ENCODE measurements around the gene MMRN2.

Gene MMRN2

GRCh38 chr10:86970162-86970981, 13.0 kb upstream of the MMRN2 start:
- peak; percentile 86 for DNase-seq (ENCODE audit: low spot score)

- peak; percentile 50 for DNase-seq (ENCODE audit: low spot score)
These were observed 12.1 kb upstream of the MMRN2 start for GRCh38 chr10:86969421-86970041.

- DNase-seq (ENCODE audit: low spot score), result no peak
These were observed 11.6 kb upstream of the MMRN2 start for GRCh38 chr10:86968994-86969355.

- DNase-seq (ENCODE audit: low spot score), result peak; percentile 52
These were observed 11.0 kb upstream of the MMRN2 start, which contains the start of gene ADIRF for GRCh38 chr10:86968271-86968993. ADIRF (plus strand) TSS chr10:86968482; CDS start chr10:86968545, 63 bp downstream.

GRCh38 chr10:86967481-86967941, 10.1 kb upstream of the MMRN2 start:
- no peak for DNase-seq (ENCODE audit: low spot score)

- no peak for DNase-seq (ENCODE audit: low spot score)
These were observed 8.7 kb upstream of the MMRN2 start for GRCh38 chr10:86965986-86966654.

- DNase-seq (ENCODE audit: low spot score), result no peak
These were observed 7.4 kb upstream of the MMRN2 start for GRCh38 chr10:86964847-86965190.

GRCh38 chr10:86964061-86964846, 6.8 kb upstream of the MMRN2 start:
- no peak for DNase-seq (ENCODE audit: low spot score)

GRCh38 chr10:86963341-86963919, 6.0 kb upstream of the MMRN2 start:
- DNase-seq (ENCODE audit: low spot score), result no peak

GRCh38 chr10:86962981-86963310, 5.5 kb upstream of the MMRN2 start:
- DNase-seq (ENCODE audit: low spot score), result no peak

- DNase-seq (ENCODE audit: low spot score), result no peak
These were observed 4.9 kb upstream of the MMRN2 start for GRCh38 chr10:86962136-86962980.

GRCh38 chr10:86961481-86962091, 4.2 kb upstream of the MMRN2 start:
- no peak for DNase-seq (ENCODE audit: low spot score)

- no peak for DNase-seq (ENCODE audit: low spot score)
These were observed 3.5 kb upstream of the MMRN2 start for GRCh38 chr10:86960863-86961434.

- DNase-seq (ENCODE audit: low spot score), result peak; percentile 65
These were observed 2.8 kb upstream of the MMRN2 start for GRCh38 chr10:86960003-86960862.

- no peak for DNase-seq (ENCODE audit: low spot score)
These were observed 2.3 kb upstream of the MMRN2 start for GRCh38 chr10:86959737-86960002.

GRCh38 chr10:86958901-86959736, 1.7 kb upstream of the MMRN2 start:
- DNase-seq (ENCODE audit: low spot score), result no peak

GRCh38 chr10:86958116-86958900, 893 bp upstream of the MMRN2 start, which contains the start of gene SNCG:
SNCG (plus strand) TSS chr10:86958599; CDS start chr10:86958698, 99 bp downstream.
- DNase-seq (ENCODE audit: low spot score), result no peak

All from AG08395 (cell line).